Measurements from ENCODE around the gene ATL3.
"Not testable (repeated sequence)": the region's sequence is repeated elsewhere in the genome, so short reads cannot be mapped to it uniquely, and the experiment has no call there.

Gene ATL3

DNA sequence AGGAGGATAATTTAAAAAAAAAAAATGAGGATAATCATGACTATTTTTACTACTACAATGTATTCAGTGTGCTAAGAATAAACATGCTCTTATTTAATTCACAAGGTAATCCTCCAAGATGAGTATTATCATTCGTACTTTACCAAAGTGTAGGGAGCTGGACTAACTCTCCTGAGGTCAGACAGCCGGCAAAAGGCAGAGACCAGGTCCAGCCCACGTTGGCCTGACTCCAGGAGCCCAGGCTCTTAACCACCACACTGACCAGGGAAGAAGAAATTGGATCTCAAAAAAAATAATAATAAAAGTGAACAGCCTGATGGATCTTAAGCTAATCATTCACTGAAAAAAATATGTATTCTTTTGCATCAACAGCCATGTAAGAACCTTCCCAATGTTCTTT is 82.2 kb downstream of the ATL3 start:
- H3K4me3 Mint-ChIP-seq = no peak overlapping the region
- H3K27ac Mint-ChIP-seq = no peak overlapping the region
- TF ChIP-seq, protein P1, sequence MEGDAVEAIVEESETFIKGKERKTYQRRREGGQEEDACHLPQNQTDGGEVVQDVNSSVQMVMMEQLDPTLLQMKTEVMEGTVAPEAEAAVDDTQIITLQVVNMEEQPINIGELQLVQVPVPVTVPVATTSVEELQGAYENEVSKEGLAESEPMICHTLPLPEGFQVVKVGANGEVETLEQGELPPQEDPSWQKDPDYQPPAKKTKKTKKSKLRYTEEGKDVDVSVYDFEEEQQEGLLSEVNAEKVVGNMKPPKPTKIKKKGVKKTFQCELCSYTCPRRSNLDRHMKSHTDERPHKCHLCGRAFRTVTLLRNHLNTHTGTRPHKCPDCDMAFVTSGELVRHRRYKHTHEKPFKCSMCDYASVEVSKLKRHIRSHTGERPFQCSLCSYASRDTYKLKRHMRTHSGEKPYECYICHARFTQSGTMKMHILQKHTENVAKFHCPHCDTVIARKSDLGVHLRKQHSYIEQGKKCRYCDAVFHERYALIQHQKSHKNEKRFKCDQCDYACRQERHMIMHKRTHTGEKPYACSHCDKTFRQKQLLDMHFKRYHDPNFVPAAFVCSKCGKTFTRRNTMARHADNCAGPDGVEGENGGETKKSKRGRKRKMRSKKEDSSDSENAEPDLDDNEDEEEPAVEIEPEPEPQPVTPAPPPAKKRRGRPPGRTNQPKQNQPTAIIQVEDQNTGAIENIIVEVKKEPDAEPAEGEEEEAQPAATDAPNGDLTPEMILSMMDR (IDR thresholded peaks at IDR 0.05; ENCODE audit: unreplicated experiment in 3 of 3) = no peak
- H3K36me3 Mint-ChIP-seq (ENCODE audit: low read depth) = no peaks in the 10 kb centered on the region
- no peaks in the 10 kb centered on the region for H3K4me1 Mint-ChIP-seq
- peaks cover 9% of the 10 kb centered on the region for H3K27me3 Mint-ChIP-seq (ENCODE audit: low read depth)
- H3K9me3 Mint-ChIP-seq = no peaks in the 10 kb centered on the region

DNA sequence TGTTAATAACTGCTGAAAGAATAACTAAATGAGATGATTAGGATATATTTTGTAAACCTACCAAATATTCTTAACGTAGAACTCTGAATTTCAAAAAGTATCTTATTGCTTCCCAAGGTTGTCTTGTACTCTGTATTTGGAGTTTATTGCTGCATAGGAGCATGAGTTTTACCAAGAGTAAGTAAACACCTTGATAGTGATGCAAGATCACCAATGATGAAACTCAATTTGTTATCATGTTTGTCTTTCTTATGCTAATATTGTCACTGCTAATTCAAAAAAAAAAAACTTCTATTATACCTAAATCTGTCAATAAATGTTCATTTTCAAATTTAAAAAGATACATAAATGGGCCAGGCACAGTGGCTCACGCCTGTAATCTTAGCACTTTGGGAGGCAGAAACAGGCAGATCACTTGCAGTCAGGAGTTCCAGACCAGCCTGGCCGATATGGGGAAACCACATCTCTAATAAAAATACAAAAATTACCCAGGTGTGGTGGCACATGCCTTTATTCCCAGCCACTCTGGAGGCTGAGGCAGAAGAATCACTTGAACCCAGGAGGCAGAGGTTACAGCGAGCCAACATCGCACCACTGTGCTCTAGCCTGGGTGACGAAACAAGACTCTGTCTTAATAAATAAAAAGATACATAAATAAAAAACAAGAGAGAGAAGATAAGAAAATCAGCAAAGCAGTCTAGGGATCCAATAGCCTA is 84.6 kb downstream of the ATL3 start:
- no peak overlapping the region for H3K4me3 Mint-ChIP-seq
- TF ChIP-seq, protein P1 (IDR thresholded peaks at IDR 0.05; ENCODE audit: unreplicated experiment in 3 of 3) = no peak

DNA sequence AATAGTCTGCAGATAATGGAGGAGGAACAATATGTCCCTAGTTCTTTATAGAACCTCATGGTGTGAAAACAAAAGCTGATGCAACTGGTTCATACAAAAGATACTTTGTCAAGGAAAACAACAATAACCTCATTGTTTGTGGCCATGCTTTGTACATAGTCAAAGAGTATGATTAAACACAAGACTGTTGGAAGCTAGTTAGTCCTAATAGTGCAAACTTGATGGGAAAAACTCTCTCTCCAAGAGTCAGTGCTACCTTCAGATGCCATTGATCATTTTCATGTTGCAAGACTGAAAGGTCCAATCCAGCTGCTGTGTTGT is 87.9 kb downstream of the ATL3 start:
- TF ChIP-seq, protein P1 (IDR thresholded peaks at IDR 0.05; ENCODE audit: unreplicated experiment in 3 of 3) = no peak
- no peak overlapping the region for H3K4me3 Mint-ChIP-seq
- no peak overlapping the region for H3K27ac Mint-ChIP-seq
- peaks cover 15% of the 10 kb centered on the region for H3K27me3 Mint-ChIP-seq (ENCODE audit: low read depth)
- peaks cover 12% of the 10 kb centered on the region for H3K36me3 Mint-ChIP-seq (ENCODE audit: low read depth)
- H3K4me1 Mint-ChIP-seq = no peaks in the 10 kb centered on the region
- peaks cover 24% of the 10 kb centered on the region for H3K9me3 Mint-ChIP-seq

More for the DNA sequence above, 84.6 kb downstream of the ATL3 start:
- Mint-ChIP-seq H3K27ac (no peak overlapping the region), H3K36me3 (ENCODE audit: low read depth) (peaks cover 10% of the 10 kb centered on the region), H3K27me3 (ENCODE audit: low read depth) (peaks cover 11% of the 10 kb centered on the region), H3K9me3 (peaks cover 10% of the 10 kb centered on the region), H3K4me1 (no peaks in the 10 kb centered on the region)

DNA sequence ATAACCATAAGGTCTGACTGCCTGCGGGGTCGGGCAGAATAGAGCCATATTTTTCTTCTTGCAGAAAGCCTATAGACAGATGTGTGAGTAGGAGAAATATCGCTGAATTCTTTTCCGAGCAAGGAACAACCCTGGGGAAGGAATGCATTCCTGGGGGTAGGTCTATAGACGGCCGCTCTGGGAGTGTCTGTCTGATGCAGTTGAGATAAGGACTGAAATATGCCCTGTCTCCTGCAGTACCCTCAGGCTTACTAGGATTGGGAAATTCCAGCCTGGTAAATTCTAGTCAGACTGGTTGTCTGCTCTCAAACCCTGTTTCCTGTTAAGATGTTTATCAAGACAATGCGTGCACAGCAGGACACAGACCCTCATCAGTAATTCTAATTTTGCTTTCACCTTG is 90.0 kb downstream of the ATL3 start:
- peaks cover 12% of the 10 kb centered on the region for H3K27me3 Mint-ChIP-seq (ENCODE audit: low read depth)
- H3K9me3 Mint-ChIP-seq = peaks cover 32% of the 10 kb centered on the region
- H3K36me3 Mint-ChIP-seq (ENCODE audit: low read depth) = peaks cover 12% of the 10 kb centered on the region
- H3K27ac Mint-ChIP-seq, H3K4me3 Mint-ChIP-seq, H3K4me1 Mint-ChIP-seq: not testable (repeated sequence)

DNA sequence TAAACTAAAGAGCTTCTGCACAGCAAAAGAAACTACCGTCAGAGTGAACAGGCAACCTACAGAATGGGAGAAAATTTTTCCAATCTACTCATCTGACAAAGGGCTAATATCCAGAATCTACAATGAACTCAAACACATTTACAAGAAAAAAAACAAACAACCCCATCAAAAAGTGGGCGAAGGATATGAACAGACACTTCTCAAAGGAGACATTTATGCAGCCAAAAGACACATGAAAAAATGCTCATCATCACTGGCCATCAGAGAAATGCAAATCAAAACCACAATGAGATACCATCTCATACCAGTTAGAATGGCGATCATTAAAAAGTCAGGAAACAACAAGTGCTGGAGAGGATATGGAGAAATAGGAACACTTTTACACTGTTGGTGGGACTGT is 92.3 kb downstream of the ATL3 start:
- H3K27ac Mint-ChIP-seq, H3K4me3 Mint-ChIP-seq: not testable (repeated sequence)
- Mint-ChIP-seq H3K4me1 (peaks cover 16% of the 10 kb centered on the region), H3K9me3 (peaks cover 32% of the 10 kb centered on the region), H3K36me3 (ENCODE audit: low read depth) (peaks cover 12% of the 10 kb centered on the region), H3K27me3 (ENCODE audit: low read depth) (peaks cover 12% of the 10 kb centered on the region)

DNA sequence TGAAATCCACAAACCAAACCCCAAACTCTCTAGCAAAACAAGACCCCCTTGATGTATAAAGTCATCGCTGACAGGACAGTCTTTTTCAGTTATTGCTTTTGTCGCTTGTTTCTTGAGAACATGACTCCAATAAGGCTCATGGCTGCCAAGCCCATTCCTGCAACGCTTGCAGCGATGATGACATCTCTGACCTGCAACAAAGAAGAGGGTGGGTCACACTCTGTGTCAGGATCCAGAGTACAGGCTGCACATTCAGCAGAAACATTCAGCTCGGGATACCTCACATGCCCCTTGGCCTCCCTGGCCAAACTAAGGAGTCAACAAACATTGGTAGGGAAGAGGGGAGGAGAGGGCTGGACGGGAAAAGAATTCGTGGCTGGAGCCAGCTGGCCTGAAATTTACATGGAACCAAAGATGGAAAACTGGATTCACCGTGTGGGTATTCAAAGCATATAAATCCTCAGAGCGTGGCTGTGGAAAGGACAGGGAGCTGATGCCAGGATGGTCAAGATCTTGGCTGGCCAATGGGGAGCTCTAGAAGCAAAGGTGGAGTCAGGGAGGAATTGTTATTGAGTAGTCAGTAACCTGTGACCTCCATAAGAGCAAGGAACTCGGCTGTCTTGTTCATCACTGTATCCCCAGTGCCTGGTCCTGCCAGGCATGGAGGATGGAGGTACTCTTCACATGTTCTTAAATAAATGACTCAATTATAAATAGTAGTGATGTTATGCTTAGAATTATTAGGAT is 96.1 kb downstream of the ATL3 start:
- Mint-ChIP-seq H3K4me3 (peak overlapping the region in 2 of 3 experiments; percentile 62 to 63), H3K9me3 (peaks cover 10% of the 10 kb centered on the region)
- TF ChIP-seq, protein P1 (IDR thresholded peaks at IDR 0.05; ENCODE audit: unreplicated experiment in 3 of 3) = no peak

More for the DNA sequence above, 96.1 kb downstream of the ATL3 start:
- H3K4me1 Mint-ChIP-seq = peaks cover 18% of the 10 kb centered on the region
- no peaks in the 10 kb centered on the region for H3K27me3 Mint-ChIP-seq (ENCODE audit: low read depth)
- peak overlapping the region; percentile 79 to 97 (median 95) for H3K27ac Mint-ChIP-seq
- no peaks in the 10 kb centered on the region for H3K36me3 Mint-ChIP-seq (ENCODE audit: low read depth)

Measured in nephron (organoid).